ENCODE data around the gene FYN.

The FYN gene

GRCh38 chr6:111746983-111747382, 126.3 kb downstream of the FYN start:
- no peaks in the 10 kb centered on the region for H3K27me3 ChIP-seq
- no peak for DNase-seq
- no peak for TF ChIP-seq CTCF (IDR thresholded peaks at IDR 0.05)
- no peaks in the 10 kb centered on the region for H3K9me3 ChIP-seq
- no peaks in the 10 kb centered on the region for H3K36me3 ChIP-seq
- intact Hi-C loops (cut with DNase I; ENCODE audit: low total_unique reads), result no loop called here
- no peak overlapping the region for H3K27ac ChIP-seq
- no peak overlapping the region for H3K4me3 ChIP-seq
- H3K4me1 ChIP-seq, result peaks cover 0 to 5% (median 2%) of the 10 kb centered on the region in 4 donors

GRCh38 chr6:111745636-111746035, 127.6 kb downstream of the FYN start:
- no peaks in the 10 kb centered on the region for H3K27me3 ChIP-seq
- no peaks in the 10 kb centered on the region for H3K36me3 ChIP-seq
- H3K9me3 ChIP-seq, result no peaks in the 10 kb centered on the region
- peaks cover 0 to 5% (median 2%) of the 10 kb centered on the region in 4 donors for H3K4me1 ChIP-seq
- no peak for DNase-seq
- no peak overlapping the region for H3K27ac ChIP-seq
- intact Hi-C loops (cut with DNase I; ENCODE audit: low total_unique reads), result no loop called here
- no peak for TF ChIP-seq CTCF (IDR thresholded peaks at IDR 0.05)
- H3K4me3 ChIP-seq, result no peak overlapping the region

DNA sequence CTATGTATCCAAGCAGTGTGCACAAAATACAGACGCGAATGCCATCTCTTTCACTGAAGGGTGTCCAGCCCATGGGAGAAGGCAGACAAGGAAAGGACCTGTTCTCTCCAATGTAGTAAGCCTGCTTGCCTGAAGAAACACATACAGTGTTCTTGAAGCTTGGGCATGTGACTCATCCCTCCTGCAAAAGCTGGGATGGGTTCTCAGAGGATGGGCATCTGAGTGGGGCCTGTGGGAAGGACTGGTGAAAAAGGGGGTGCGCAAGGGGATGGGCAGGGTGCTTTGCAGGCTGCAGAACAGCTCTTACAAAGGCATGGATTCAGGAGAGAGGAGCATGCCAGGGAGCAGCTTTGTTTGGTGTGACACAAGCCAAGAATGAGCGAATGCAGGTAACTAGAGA, 128.1 kb downstream of the FYN start:
- H3K4me1 ChIP-seq, result peaks cover 0 to 5% (median 2%) of the 10 kb centered on the region in 4 donors
- intact Hi-C loops (cut with DNase I; ENCODE audit: low total_unique reads), result no loop called here
- DNase-seq, result no peak

DNA sequence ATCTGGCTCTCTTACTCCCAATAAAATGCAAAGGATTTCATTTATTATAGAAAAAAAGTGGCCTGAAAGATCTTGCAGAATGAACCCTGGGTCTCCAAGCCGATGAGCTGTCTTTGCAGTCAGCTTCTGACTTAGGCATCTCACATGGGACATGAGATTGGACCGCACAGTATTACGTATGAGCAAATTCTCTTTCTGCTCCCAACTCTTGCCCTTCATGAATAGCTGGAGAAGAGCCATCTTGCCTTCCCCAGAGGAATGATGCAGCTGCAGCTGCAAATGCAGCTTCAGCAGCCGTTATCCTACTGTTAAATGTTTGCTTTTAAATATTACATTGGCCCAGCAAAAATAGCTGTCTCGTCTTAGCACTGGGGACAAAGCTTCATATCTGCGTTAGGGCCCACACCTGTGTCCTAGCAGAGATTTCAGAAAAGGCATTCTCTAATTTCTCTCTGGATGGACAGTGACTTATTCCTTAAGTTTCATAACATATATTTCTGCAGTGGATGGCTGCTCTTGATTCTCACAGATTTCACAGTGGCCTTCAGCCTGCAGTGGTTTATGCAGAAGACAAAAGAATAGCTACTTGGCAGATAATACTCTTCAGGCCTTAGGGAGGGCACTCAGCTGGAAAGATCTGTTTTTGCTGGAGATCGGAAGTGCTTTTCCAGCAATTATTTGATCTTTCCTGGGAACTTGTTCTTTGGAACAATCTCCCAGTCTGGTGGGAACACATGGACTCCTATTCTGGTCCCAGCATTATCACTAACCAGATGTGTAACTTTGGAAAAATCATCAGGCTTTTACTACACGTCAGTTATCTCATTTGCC, 129.2 kb downstream of the FYN start:
- Histone ChIP-seq H3K27ac (no peak overlapping the region), H3K4me3 (no peak overlapping the region), H3K4me1 (peaks cover 0 to 5% (median 2%) of the 10 kb centered on the region in 4 donors), H3K36me3 (no peaks in the 10 kb centered on the region), H3K27me3 (no peaks in the 10 kb centered on the region), H3K9me3 (no peaks in the 10 kb centered on the region)
- intact Hi-C loops (cut with DNase I; ENCODE audit: low total_unique reads), result no loop called here
- no peak for DNase-seq
- TF ChIP-seq CTCF (IDR thresholded peaks at IDR 0.05), result no peak

More for the DNA sequence above, 128.1 kb downstream of the FYN start:
- Histone ChIP-seq H3K4me3 (no peak overlapping the region), H3K9me3 (no peaks in the 10 kb centered on the region), H3K27ac (no peak overlapping the region), H3K27me3 (no peaks in the 10 kb centered on the region), H3K36me3 (no peaks in the 10 kb centered on the region)
- no peak for TF ChIP-seq CTCF (IDR thresholded peaks at IDR 0.05)

DNA sequence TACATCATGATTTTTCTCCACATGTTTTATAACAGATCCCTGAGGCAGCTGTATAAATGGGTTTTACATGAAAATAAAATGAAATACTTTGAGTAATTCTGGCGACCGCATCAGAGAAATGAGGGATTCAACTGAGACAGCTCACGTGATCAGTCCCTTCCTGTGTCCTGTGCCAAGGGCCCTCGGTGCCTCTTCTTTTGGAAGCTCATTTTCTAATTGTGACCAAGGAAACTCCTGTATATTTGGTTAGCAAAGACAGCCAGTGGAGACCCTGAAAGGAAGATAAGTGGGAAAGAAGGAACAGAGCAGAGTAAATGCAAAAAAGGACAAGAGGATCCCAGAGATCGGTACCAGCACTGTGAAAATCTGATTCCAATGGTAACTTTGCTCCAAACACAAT, 129.9 kb downstream of the FYN start:
- Histone ChIP-seq H3K4me3 (no peak overlapping the region), H3K27ac (no peak overlapping the region), H3K36me3 (no peaks in the 10 kb centered on the region), H3K9me3 (no peaks in the 10 kb centered on the region), H3K4me1 (peaks cover 0 to 5% (median 2%) of the 10 kb centered on the region in 4 donors), H3K27me3 (no peaks in the 10 kb centered on the region)
- intact Hi-C loops (cut with DNase I; ENCODE audit: low total_unique reads), result no loop called here
- DNase-seq, result no peak
- no peak for TF ChIP-seq CTCF (IDR thresholded peaks at IDR 0.05)
